Vagina (tissue), 2 donors: ENCODE results near the gene GRAMD4. TPM values are rescaled to one million over a fixed set of nuclear protein-coding genes. Genes with fewer than 3 reads are reported as not detected.

ENCODE experiments used
- DNase-seq, 2 donors: peaks; one replicate each; pipeline ENCODE4 v3.0.0-alpha.2; 2017; ENCODE audit errors: extremely low spot score in 2 of 2
- H3K27ac ChIP-seq: fragments of 200-600 bp; sonication (generic); one replicate; pipeline ENCODE4 v1.5.1; 2019
- H3K27me3 ChIP-seq: fragments of 200-600 bp; sonication (generic); one replicate; pipeline ENCODE4 v1.5.1; 2019
- H3K36me3 ChIP-seq, 2 donors: fragments of 200-600 bp; sonication (generic); one replicate each; pipeline ENCODE4 v1.5.1; 2017 to 2019
- H3K4me1 ChIP-seq: fragments of 200-600 bp; sonication (generic); one replicate; pipeline ENCODE4 v1.5.1; 2019
- H3K4me3 ChIP-seq, 2 donors: fragments of 200-600 bp; sonication (generic); 1 replicate in 1 of 2; 2 replicates in 1 of 2; pipeline ENCODE4 v1.5.1; 2016 to 2019
- H3K9me3 ChIP-seq: fragments of 200-600 bp; sonication (generic); one replicate; pipeline ENCODE4 v1.5.1; 2019
- POLR2A ChIP-seq, 2 donors: fragments of 450-650 bp; IDR thresholded peaks; one replicate each; pipeline ENCODE4 v1.6.1; 2017; ENCODE audit warnings: antibody characterized with exemption in 2 of 2, mild to moderate bottlenecking in 2 of 2, moderate library complexity in 2 of 2
- POLR2AphosphoS5 ChIP-seq, 2 donors: sonication (generic); formaldehyde crosslinking; IDR thresholded peaks; one replicate each; pipeline ENCODE4 v1.9.0; 2017; ENCODE audit warnings: antibody characterized with exemption in 2 of 2, mild to moderate bottlenecking in 2 of 2, low read depth in 1 of 2; ENCODE audit not compliant: insufficient read depth in 1 of 2
- intact Hi-C: fragments of 100-400 bp; cut with DNase I; formaldehyde crosslinking; loops from one replicate; pipeline ENCODE4 v1.15.1; 2023
- total RNA-seq: library from RNA; depleted of rRNA; stranded (reverse); fragments of >200 nt; gene quantifications from one replicate; pipeline ENCODE4 v1.2.3, GENCODE V29; 2016
- TF ChIP-seq, protein P1 (sequence below), 3 experiments: fragments of 450-650 bp in 2 of 3; fragments of 200-600 bp in 1 of 3; sonication (generic) in 1 of 3; IDR thresholded peaks; one replicate each; pipeline ENCODE4 v1.5.1; 2017 to 2019; ENCODE audit warnings: antibody characterized with exemption in 3 of 3, mild to moderate bottlenecking in 2 of 3, moderate library complexity in 2 of 3

The GRAMD4 gene
- total RNA-seq, 1 donor from 2014 or later = 28.7 TPM

GRCh38 chr22:46581538-46582244 is 38.5 kb upstream of the GRAMD4 start:
- H3K9me3 ChIP-seq = no peaks in the 10 kb centered on the region
- no peaks in the 10 kb centered on the region for H3K27me3 ChIP-seq
- TF ChIP-seq POLR2A (IDR thresholded peaks at IDR 0.05) = no peak
- TF ChIP-seq POLR2AphosphoS5 (IDR thresholded peaks at IDR 0.05; ENCODE audit: insufficient read depth in 1 of 2, low read depth in 1 of 2) = no peak
- TF ChIP-seq, protein P1, sequence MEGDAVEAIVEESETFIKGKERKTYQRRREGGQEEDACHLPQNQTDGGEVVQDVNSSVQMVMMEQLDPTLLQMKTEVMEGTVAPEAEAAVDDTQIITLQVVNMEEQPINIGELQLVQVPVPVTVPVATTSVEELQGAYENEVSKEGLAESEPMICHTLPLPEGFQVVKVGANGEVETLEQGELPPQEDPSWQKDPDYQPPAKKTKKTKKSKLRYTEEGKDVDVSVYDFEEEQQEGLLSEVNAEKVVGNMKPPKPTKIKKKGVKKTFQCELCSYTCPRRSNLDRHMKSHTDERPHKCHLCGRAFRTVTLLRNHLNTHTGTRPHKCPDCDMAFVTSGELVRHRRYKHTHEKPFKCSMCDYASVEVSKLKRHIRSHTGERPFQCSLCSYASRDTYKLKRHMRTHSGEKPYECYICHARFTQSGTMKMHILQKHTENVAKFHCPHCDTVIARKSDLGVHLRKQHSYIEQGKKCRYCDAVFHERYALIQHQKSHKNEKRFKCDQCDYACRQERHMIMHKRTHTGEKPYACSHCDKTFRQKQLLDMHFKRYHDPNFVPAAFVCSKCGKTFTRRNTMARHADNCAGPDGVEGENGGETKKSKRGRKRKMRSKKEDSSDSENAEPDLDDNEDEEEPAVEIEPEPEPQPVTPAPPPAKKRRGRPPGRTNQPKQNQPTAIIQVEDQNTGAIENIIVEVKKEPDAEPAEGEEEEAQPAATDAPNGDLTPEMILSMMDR (IDR thresholded peaks at IDR 0.05) = no peak
- H3K36me3 ChIP-seq = no peaks in the 10 kb centered on the region
- H3K4me1 ChIP-seq = peaks cover 70% of the 10 kb centered on the region
- no peak for DNase-seq
- H3K27ac ChIP-seq = no peak overlapping the region
- H3K4me3 ChIP-seq = no peak overlapping the region
- intact Hi-C loops = no loop called here

DNA sequence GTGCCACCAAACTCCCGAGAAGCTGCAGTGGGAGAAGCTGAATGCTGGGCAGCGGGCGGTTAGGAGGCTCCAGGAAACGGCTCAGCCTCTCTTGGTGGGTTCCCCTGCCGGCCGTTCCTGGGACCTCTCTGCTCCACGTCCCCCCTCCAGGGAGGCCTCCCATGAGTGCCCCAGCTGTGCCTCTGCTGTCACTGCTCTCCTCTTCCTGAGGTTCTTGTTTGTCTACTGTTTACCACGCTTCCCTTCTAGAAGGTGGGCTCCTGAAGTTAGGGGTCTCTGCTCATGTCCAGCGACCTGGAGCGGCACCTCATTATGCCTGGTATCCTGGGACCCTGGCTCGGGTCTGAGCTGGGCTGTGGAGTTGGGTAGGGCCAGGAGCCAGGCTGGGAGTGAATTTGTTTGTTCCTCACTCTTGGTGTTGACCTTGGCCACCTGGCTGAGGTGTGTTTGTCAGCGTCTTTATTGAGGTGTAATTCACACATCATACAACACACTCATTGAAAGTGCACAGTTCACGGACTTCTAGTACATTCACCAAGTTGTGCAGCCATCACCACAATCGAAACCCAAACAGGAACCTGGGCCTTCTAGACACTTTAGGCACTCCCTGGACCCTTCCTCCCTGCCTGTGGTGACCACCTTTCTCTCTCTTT is 37.8 kb upstream of the GRAMD4 start:
- TF ChIP-seq, protein P1 (IDR thresholded peaks at IDR 0.05) = no peak
- TF ChIP-seq POLR2A (IDR thresholded peaks at IDR 0.05) = no peak
- no peak for TF ChIP-seq POLR2AphosphoS5 (IDR thresholded peaks at IDR 0.05; ENCODE audit: insufficient read depth in 1 of 2, low read depth in 1 of 2)
- Histone ChIP-seq H3K27ac (no peak overlapping the region), H3K9me3 (no peaks in the 10 kb centered on the region), H3K4me1 (peaks cover 77% of the 10 kb centered on the region), H3K27me3 (no peaks in the 10 kb centered on the region), H3K4me3 (no peak overlapping the region), H3K36me3 (no peaks in the 10 kb centered on the region)
- DNase-seq = no peak
- intact Hi-C loops = no loop called here

GRCh38 chr22:46583571-46583970 is 36.6 kb upstream of the GRAMD4 start:
- intact Hi-C loops = no loop called here
- Histone ChIP-seq H3K27me3 (no peaks in the 10 kb centered on the region), H3K4me3 (no peak overlapping the region), H3K4me1 (peaks cover 78% of the 10 kb centered on the region), H3K36me3 (no peaks in the 10 kb centered on the region), H3K27ac (no peak overlapping the region), H3K9me3 (no peaks in the 10 kb centered on the region)
- DNase-seq = no peak
- TF ChIP-seq POLR2AphosphoS5 (IDR thresholded peaks at IDR 0.05; ENCODE audit: insufficient read depth in 1 of 2, low read depth in 1 of 2) (no peak), POLR2A (IDR thresholded peaks at IDR 0.05) (no peak)
- TF ChIP-seq, protein P1 (IDR thresholded peaks at IDR 0.05) = no peak

DNA sequence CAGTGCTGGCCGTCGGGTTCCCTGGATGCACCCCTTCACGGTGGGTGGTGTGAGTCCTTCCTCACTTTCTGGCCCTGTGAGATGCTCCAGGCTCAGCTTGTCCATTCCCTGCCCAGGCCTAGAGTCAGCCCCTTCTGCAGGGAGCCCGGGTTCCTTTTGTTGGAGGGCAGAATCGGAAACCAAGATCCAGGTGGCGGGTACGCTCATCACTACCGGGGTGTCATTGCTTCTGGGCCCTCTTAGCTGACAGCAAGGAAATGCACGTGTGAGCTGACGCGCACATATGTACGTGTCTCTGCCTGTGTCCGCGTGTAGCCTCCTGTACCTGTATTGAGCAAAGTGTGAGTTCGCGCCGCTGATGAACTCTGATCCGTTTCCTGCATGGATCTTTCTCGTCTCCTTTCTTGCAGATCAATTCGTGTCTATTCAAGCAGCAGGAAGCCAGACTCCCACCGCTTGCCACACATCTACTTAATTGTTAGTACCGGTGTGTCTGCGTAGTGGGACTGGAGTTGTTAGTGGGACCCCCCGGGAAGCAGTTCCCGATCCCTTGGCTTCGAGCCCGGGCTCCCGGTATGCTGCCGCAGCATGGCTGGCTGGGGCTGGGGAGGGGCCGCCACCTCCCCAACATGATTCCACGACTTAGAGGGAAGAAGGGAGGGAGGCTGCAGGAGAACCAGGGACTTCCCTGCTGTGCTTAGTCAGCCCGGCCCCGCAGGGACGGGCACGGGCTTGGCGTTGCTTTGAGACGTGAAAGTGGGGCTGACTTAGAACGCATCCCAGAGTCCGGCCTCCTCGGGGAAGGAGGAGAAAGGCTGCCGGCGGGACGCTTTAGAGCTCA is 35.9 kb upstream of the GRAMD4 start:
- intact Hi-C loops = no loop called here
- Histone ChIP-seq H3K4me3 (peak overlapping the region in 1 of 2 donors; percentile 12), H3K27ac (no peak overlapping the region), H3K4me1 (peaks cover 72% of the 10 kb centered on the region), H3K9me3 (no peaks in the 10 kb centered on the region), H3K36me3 (no peaks in the 10 kb centered on the region), H3K27me3 (no peaks in the 10 kb centered on the region)
- TF ChIP-seq POLR2AphosphoS5 (IDR thresholded peaks at IDR 0.05; ENCODE audit: insufficient read depth in 1 of 2, low read depth in 1 of 2) (peak in 1 of 2 donors; percentile 18), POLR2A (IDR thresholded peaks at IDR 0.05) (no peak)
- TF ChIP-seq, protein P1 (IDR thresholded peaks at IDR 0.05) = no peak
- no peak for DNase-seq
